HEK293 (cell line): ENCODE data around the gene KCNC1.

Experiments
- CTCF ChIA-PET: fragments of 350-600 bp; formaldehyde crosslinking; extraction: SDS; loops from one replicate; lab custom pipeline; 2021; ENCODE audit warnings: antibody characterized with exemption; lab: Yijun Ruan, JAX
- POLR2A ChIA-PET: fragments of 300-600 bp; formaldehyde crosslinking; extraction: SDS; loops from one replicate; lab custom pipeline; 2020; ENCODE audit warnings: antibody characterized with exemption, inconsistent platforms; lab: Yijun Ruan, JAX
- H3K27ac ChIP-seq: fragments of 200-500 bp; sonication (Bioruptor generic); 2 replicates; pipeline ENCODE4 v1.5.1; 2014; ENCODE audit warnings: low read depth, low read length, control low read depth, inconsistent platforms; ENCODE audit errors: extremely low read depth
- H3K36me3 ChIP-seq, 2 experiments: fragments of 200-500 bp in 1 of 2; sonication (Bioruptor generic) in 1 of 2; 1 replicate in 1 of 2; 2 replicates in 1 of 2; pipeline ENCODE4 v1.5.1; 2014 to 2017; ENCODE audit warnings: inconsistent platforms in 2 of 2, low read length in 2 of 2; ENCODE audit not compliant: control insufficient read depth in 2 of 2, insufficient read depth in 1 of 2
- H3K4me1 ChIP-seq: fragments of 200-500 bp; sonication (Bioruptor generic); 2 replicates; pipeline ENCODE4 v1.5.1; 2014; ENCODE audit warnings: mild to moderate bottlenecking, low read length, inconsistent platforms; ENCODE audit not compliant: control insufficient read depth, insufficient read depth
- H3K4me3 ChIP-seq: 2 replicates; pipeline ENCODE4 v1.5.1; 2011; ENCODE audit warnings: low read depth, mild to moderate bottlenecking, control low read depth, low read length, moderate library complexity
- H3K9me3 ChIP-seq: fragments of 200-500 bp; sonication (Bioruptor generic); 2 replicates; pipeline ENCODE4 v1.5.1; 2014; ENCODE audit warnings: low read depth, low read length, inconsistent platforms; ENCODE audit not compliant: control insufficient read depth, insufficient read depth
- EGR2 ChIP-seq: fragments of 450-650 bp; formaldehyde crosslinking; IDR thresholded peaks from 2 replicates; pipeline ENCODE4 v1.5.1; 2016; ENCODE audit warnings: low read depth, missing biosample characterization, missing genetic modification characterization
- FEZF1 ChIP-seq: fragments of 450-650 bp; formaldehyde crosslinking; IDR thresholded peaks from 2 replicates; pipeline ENCODE4 v1.5.1; 2016; ENCODE audit warnings: missing biosample characterization, missing genetic modification characterization
- GLIS1 ChIP-seq: fragments of 450-650 bp; formaldehyde crosslinking; IDR thresholded peaks from 2 replicates; pipeline ENCODE4 v1.5.1; 2016; ENCODE audit warnings: missing biosample characterization, missing genetic modification characterization
- KLF10 ChIP-seq: fragments of 450-650 bp; IDR thresholded peaks from 2 replicates; pipeline ENCODE4 v1.5.1; 2018; ENCODE audit warnings: missing biosample characterization, mild to moderate bottlenecking, missing genetic modification characterization
- KLF8 ChIP-seq: fragments of 450-650 bp; formaldehyde crosslinking; IDR thresholded peaks from 2 replicates; pipeline ENCODE4 v1.5.1; 2016; ENCODE audit warnings: missing biosample characterization, missing genetic modification characterization
- MYNN ChIP-seq: fragments of 450-650 bp; formaldehyde crosslinking; IDR thresholded peaks from 2 replicates; pipeline ENCODE4 v1.5.1; 2016; ENCODE audit warnings: missing biosample characterization, missing genetic modification characterization, borderline replicate concordance
- ZBTB1 ChIP-seq: fragments of 450-650 bp; formaldehyde crosslinking; IDR thresholded peaks from 2 replicates; pipeline ENCODE4 v1.5.1; 2016; ENCODE audit warnings: missing biosample characterization, missing genetic modification characterization
- ZFHX2 ChIP-seq: fragments of 450-650 bp; formaldehyde crosslinking; conservative IDR thresholded peaks from 2 replicates; pipeline ENCODE4 v1.5.1; 2016; ENCODE audit warnings: missing biosample characterization, missing genetic modification characterization
- ZIC2 ChIP-seq: fragments of 450-650 bp; formaldehyde crosslinking; IDR thresholded peaks from 2 replicates; pipeline ENCODE4 v1.5.1; 2016; ENCODE audit warnings: missing biosample characterization, missing genetic modification characterization
- ZNF155 ChIP-seq: fragments of 450-650 bp; formaldehyde crosslinking; IDR thresholded peaks from 2 replicates; pipeline ENCODE4 v1.5.1; 2016; ENCODE audit warnings: missing biosample characterization, missing genetic modification characterization
- ZNF157 ChIP-seq: fragments of 450-650 bp; formaldehyde crosslinking; IDR thresholded peaks from 2 replicates; pipeline ENCODE4 v1.5.1; 2016; ENCODE audit warnings: missing biosample characterization, missing genetic modification characterization
- ZNF16 ChIP-seq: fragments of 450-650 bp; formaldehyde crosslinking; IDR thresholded peaks from 2 replicates; pipeline ENCODE4 v1.5.1; 2016; ENCODE audit warnings: low read depth, missing biosample characterization, missing genetic modification characterization
- ZNF558 ChIP-seq: fragments of 450-650 bp; formaldehyde crosslinking; IDR thresholded peaks from 2 replicates; pipeline ENCODE4 v1.5.1; 2016; ENCODE audit warnings: missing biosample characterization, missing genetic modification characterization
- ZNF658 ChIP-seq: fragments of 450-650 bp; formaldehyde crosslinking; IDR thresholded peaks from 2 replicates; pipeline ENCODE4; 2016; ENCODE audit warnings: missing biosample characterization, missing genetic modification characterization
- ZNF768 ChIP-seq: fragments of 450-650 bp; formaldehyde crosslinking; IDR thresholded peaks from 2 replicates; pipeline ENCODE4 v1.5.1; 2018; ENCODE audit warnings: missing biosample characterization, mild to moderate bottlenecking, missing genetic modification characterization
- ZNF843 ChIP-seq: fragments of 450-650 bp; formaldehyde crosslinking; IDR thresholded peaks from 2 replicates; pipeline ENCODE4 v1.5.1; 2016; ENCODE audit warnings: missing biosample characterization, missing genetic modification characterization
- TF ChIP-seq, protein P1 (sequence below): fragments of 450-650 bp; formaldehyde crosslinking; IDR thresholded peaks from 2 replicates; pipeline ENCODE4 v1.5.1; 2016; ENCODE audit warnings: missing biosample characterization, missing genetic modification characterization
- TF ChIP-seq, protein P2 (sequence below): fragments of 450-650 bp; formaldehyde crosslinking; IDR thresholded peaks from 2 replicates; pipeline ENCODE4 v1.5.1; 2016; ENCODE audit warnings: missing biosample characterization, missing genetic modification characterization
- TF ChIP-seq, protein P3 (sequence below): fragments of 450-650 bp; formaldehyde crosslinking; IDR thresholded peaks from 2 replicates; pipeline ENCODE4 v1.5.1; 2016; ENCODE audit warnings: missing biosample characterization, missing genetic modification characterization

Gene KCNC1

DNA sequence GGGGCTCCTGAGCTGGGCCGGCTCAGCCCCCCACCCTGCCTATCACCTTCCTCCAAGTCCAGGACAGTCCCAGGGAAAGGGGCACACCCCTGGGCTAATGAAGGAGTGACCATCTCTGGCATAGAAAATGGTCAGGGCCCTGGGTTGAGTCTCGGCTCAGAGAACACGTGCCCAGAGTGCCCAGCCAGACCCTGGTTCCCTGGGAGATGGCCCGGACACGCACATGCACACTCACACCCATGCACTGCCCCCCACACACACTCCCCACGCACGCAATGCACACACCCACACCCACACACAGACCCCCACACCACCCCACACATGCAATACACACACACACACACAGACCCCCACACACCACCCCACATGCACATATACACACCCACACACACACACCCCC is 28.7 kb downstream of the KCNC1 start:
- no peaks in the 10 kb centered on the region for H3K36me3 ChIP-seq
- no peak overlapping the region for H3K27ac ChIP-seq
- TF ChIP-seq ZNF843 (tag by site-specific recombination): no peak
- TF ChIP-seq, protein P1, sequence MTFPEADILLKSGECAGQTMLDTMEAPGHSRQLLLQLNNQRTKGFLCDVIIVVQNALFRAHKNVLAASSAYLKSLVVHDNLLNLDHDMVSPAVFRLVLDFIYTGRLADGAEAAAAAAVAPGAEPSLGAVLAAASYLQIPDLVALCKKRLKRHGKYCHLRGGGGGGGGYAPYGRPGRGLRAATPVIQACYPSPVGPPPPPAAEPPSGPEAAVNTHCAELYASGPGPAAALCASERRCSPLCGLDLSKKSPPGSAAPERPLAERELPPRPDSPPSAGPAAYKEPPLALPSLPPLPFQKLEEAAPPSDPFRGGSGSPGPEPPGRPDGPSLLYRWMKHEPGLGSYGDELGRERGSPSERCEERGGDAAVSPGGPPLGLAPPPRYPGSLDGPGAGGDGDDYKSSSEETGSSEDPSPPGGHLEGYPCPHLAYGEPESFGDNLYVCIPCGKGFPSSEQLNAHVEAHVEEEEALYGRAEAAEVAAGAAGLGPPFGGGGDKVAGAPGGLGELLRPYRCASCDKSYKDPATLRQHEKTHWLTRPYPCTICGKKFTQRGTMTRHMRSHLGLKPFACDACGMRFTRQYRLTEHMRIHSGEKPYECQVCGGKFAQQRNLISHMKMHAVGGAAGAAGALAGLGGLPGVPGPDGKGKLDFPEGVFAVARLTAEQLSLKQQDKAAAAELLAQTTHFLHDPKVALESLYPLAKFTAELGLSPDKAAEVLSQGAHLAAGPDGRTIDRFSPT: no peak
- no peak for TF ChIP-seq GLIS1
- no peak for TF ChIP-seq ZNF157 (tag by site-specific recombination)
- ChIA-PET POLR2A (no interaction called here), CTCF (no interaction called here)
- no peak overlapping the region for H3K4me3 ChIP-seq
- H3K4me1 ChIP-seq: no peaks in the 10 kb centered on the region
- H3K9me3 ChIP-seq: no peaks in the 10 kb centered on the region

- CTCF ChIA-PET: no interaction called here
These were observed 29.1 kb downstream of the KCNC1 start for GRCh38 chr11:17763703-17764102.

DNA sequence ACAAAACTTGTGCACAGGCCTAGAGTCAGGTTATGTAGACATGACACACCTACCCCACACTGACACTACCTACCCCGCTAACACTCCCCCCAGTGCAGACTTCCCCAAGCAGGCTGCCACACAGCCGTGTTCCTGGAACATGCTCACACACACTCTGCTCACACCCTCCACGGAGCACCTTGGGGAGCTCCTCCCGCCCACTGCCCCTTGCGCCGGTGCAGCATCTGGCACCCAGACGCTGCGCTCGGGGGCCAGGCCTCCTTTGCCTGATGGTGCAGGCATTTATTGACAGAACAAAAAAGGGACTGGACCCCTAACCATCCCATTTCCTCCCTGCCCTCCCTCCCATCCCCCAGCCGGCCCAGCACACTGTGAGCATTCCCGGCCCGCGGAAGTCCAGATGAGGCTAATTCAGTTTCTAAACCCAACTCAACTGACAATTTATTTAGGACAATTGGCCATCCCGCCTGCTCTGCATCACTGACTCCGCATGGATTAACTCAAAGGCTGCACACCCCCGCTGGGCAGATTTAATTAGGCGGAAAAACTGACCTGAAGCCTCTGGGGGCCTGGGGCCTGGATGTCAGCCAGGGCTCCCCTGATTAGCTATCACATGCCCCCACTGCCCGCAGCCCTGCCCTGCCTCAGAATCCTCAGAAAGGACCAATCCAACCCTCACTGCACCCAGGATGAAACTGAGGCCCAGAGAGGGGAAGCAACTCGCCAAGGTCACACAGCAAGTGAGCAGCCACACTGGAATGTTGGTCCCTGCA is 30.1 kb downstream of the KCNC1 start:
- 0 out of 2 replicates have a peak, but pooled peaks have one; percentile 73 for TF ChIP-seq ZNF768 (tag by site-specific recombination)
- no peak for TF ChIP-seq KLF10
- TF ChIP-seq GLIS1: peak; percentile 75
- TF ChIP-seq ZIC2 (tag by site-specific recombination): peak; percentile 15; the same call in 1 of the 2 replicates
- no peak for TF ChIP-seq ZNF155
- TF ChIP-seq, all 188 proteins: peak for 3
- Histone ChIP-seq H3K4me3 (no peak overlapping the region), H3K4me1 (no peaks in the 10 kb centered on the region), H3K27ac (no peak overlapping the region), H3K9me3 (no peaks in the 10 kb centered on the region), H3K36me3 (no peaks in the 10 kb centered on the region)
- ChIA-PET POLR2A (no interaction called here), CTCF (interaction anchor here (0.7 to 1.0 kb wide), 3 partner anchors 113 to 214 kb away, joined by 3 to 6 read pairs (median 5); no protein-coding TSS in a partner anchor)

More at GRCh38 chr11:17763703-17764102, 29.1 kb downstream of the KCNC1 start:
- Histone ChIP-seq H3K9me3 (no peaks in the 10 kb centered on the region), H3K27ac (no peak overlapping the region), H3K36me3 (no peaks in the 10 kb centered on the region), H3K4me3 (no peak overlapping the region), H3K4me1 (no peaks in the 10 kb centered on the region)
- POLR2A ChIA-PET: no interaction called here
- TF ChIP-seq ZFHX2 (tag by site-specific recombination) (peak; percentile 99), EGR2 (tag by site-specific recombination) (peak; percentile 99), ZBTB1 (no peak)
- TF ChIP-seq, protein P2, sequence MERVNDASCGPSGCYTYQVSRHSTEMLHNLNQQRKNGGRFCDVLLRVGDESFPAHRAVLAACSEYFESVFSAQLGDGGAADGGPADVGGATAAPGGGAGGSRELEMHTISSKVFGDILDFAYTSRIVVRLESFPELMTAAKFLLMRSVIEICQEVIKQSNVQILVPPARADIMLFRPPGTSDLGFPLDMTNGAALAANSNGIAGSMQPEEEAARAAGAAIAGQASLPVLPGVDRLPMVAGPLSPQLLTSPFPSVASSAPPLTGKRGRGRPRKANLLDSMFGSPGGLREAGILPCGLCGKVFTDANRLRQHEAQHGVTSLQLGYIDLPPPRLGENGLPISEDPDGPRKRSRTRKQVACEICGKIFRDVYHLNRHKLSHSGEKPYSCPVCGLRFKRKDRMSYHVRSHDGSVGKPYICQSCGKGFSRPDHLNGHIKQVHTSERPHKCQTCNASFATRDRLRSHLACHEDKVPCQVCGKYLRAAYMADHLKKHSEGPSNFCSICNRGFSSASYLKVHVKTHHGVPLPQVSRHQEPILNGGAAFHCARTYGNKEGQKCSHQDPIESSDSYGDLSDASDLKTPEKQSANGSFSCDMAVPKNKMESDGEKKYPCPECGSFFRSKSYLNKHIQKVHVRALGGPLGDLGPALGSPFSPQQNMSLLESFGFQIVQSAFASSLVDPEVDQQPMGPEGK (tag by site-specific recombination): 0 out of 2 replicates have a peak, but pooled peaks have one; percentile 30

- TF ChIP-seq ZNF843 (tag by site-specific recombination) (no peak), KLF8 (tag by site-specific recombination) (no peak), FEZF1 (no peak), ZNF16 (tag by site-specific recombination) (no peak), ZNF658 (tag by site-specific recombination) (no peak), MYNN (no peak), ZNF558 (no peak)
- TF ChIP-seq, protein P3, sequence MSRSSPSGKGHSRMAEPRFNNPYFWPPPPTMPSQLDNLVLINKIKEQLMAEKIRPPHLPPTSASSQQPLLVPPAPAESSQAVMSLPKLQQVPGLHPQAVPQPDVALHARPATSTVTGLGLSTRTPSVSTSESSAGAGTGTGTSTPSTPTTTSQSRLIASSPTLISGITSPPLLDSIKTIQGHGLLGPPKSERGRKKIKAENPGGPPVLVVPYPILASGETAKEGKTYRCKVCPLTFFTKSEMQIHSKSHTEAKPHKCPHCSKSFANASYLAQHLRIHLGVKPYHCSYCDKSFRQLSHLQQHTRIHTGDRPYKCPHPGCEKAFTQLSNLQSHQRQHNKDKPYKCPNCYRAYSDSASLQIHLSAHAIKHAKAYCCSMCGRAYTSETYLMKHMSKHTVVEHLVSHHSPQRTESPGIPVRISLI (tag by site-specific recombination): no peak
- TF ChIP-seq, all 188 proteins: peak for 0
- POLR2A ChIA-PET: no interaction called here
- Histone ChIP-seq H3K4me3 (no peak overlapping the region), H3K27ac (no peak overlapping the region), H3K9me3 (no peaks in the 10 kb centered on the region), H3K4me1 (no peaks in the 10 kb centered on the region), H3K36me3 (no peaks in the 10 kb centered on the region)
- CTCF ChIA-PET: interaction anchor here (0.7 to 1.0 kb wide), 2 partner anchors 112 to 214 kb away, joined by 5 to 6 read pairs; no protein-coding TSS in a partner anchor
These were observed 30.9 kb downstream of the KCNC1 start for GRCh38 chr11:17765356-17766072.
